PC-9 (cell line): ENCODE data around the gene PIAS1.

Experiments
- EZH2 ChIP-seq: fragments of 200-600 bp; sonication (generic); IDR thresholded peaks from 2 replicates; pipeline ENCODE4 v1.8.0; 2017; ENCODE audit warnings: antibody characterized with exemption, low read depth
- TF ChIP-seq, protein P1 (sequence below): fragments of 200-600 bp; sonication (generic); conservative IDR thresholded peaks from 2 replicates; pipeline ENCODE4 v1.6.1; 2017; ENCODE audit warnings: mixed run types, antibody characterized with exemption, mild to moderate bottlenecking, moderate library complexity

GRCh38 chr15:68188647-68189046 is 134.5 kb downstream of the PIAS1 start:
- TF ChIP-seq, protein P1, sequence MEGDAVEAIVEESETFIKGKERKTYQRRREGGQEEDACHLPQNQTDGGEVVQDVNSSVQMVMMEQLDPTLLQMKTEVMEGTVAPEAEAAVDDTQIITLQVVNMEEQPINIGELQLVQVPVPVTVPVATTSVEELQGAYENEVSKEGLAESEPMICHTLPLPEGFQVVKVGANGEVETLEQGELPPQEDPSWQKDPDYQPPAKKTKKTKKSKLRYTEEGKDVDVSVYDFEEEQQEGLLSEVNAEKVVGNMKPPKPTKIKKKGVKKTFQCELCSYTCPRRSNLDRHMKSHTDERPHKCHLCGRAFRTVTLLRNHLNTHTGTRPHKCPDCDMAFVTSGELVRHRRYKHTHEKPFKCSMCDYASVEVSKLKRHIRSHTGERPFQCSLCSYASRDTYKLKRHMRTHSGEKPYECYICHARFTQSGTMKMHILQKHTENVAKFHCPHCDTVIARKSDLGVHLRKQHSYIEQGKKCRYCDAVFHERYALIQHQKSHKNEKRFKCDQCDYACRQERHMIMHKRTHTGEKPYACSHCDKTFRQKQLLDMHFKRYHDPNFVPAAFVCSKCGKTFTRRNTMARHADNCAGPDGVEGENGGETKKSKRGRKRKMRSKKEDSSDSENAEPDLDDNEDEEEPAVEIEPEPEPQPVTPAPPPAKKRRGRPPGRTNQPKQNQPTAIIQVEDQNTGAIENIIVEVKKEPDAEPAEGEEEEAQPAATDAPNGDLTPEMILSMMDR = no peak
- no peak for TF ChIP-seq EZH2
